Testis (tissue), 2 donors: ENCODE measurements around the gene SLC9A9.

Source experiments
- CTCF ChIP-seq, 3 experiments: fragments of 450-650 bp in 2 of 3; fragments of 200-600 bp in 1 of 3; sonication (generic) in 1 of 3; IDR thresholded peaks; one replicate each; pipeline ENCODE4 v1.5.1; 2016 to 2019; ENCODE audit warnings: antibody characterized with exemption in 3 of 3, mild to moderate bottlenecking in 2 of 3, moderate library complexity in 1 of 3
- POLR2A ChIP-seq: fragments of 450-650 bp; IDR thresholded peaks from one replicate; pipeline ENCODE4 v1.6.1; 2017; ENCODE audit warnings: antibody characterized with exemption, mild to moderate bottlenecking, moderate library complexity

- TF ChIP-seq CTCF (IDR thresholded peaks at IDR 0.05) (no peak), POLR2A (no peak)
Measured at GRCh38 chr3:143266927-143267326, 581.3 kb downstream of the SLC9A9 start.
